ENCODE results near the gene PDSS2.

- TF ChIP-seq CTCF (conservative IDR thresholded peaks at IDR 0.05; ENCODE audit: low read depth, low read length) (no peak), RFX5 (IDR thresholded peaks at IDR 0.05; ENCODE audit: low read depth, low read length) (no peak), RAD21 (IDR thresholded peaks at IDR 0.05; ENCODE audit: low read length) (no peak), MXI1 (IDR thresholded peaks at IDR 0.05; ENCODE audit: borderline replicate concordance, low read depth, low read length) (no peak), MAZ (IDR thresholded peaks at IDR 0.05; ENCODE audit: borderline replicate concordance, low read depth, low read length) (no peak), POLR2A (IDR thresholded peaks at IDR 0.05; ENCODE audit: low read depth, low read length) (no peak), RCOR1 (IDR thresholded peaks at IDR 0.05; ENCODE audit: insufficient replicate concordance, low read length) (no peak), ELK1 (IDR thresholded peaks at IDR 0.05; ENCODE audit: borderline replicate concordance, low read depth, low read length) (no peak)
Measured at GRCh38 chr6:107448776-107449175, 10.6 kb downstream of the PDSS2 start.

Data from IMR-90 (cell line).